Measurements from ENCODE around the gene KCNE2.

GRCh38 chr21:34367320-34367935 is 3.6 kb downstream of the KCNE2 start:
- TF ChIP-seq CTCF (IDR thresholded peaks at IDR 0.05), result peak; percentile 23 to 69 (median 59)
- no peak for TF ChIP-seq POLR2A (IDR thresholded peaks at IDR 0.05)
